Kidney (tissue), 14 donors: ENCODE data around the gene SFT2D3. TPM values are rescaled to one million over a fixed set of nuclear protein-coding genes. Genes with fewer than 3 reads are reported as not detected.
"Not testable (repeated sequence)": the region's sequence is repeated elsewhere in the genome, so short reads cannot be mapped to it uniquely, and the experiment has no call there.

Experiments used
- DNase-seq, 5 donors: peaks; one replicate each; pipeline ENCODE4 v3.0.0-alpha.2; 2013 to 2020
- FAIRE-seq: peaks from 2 replicates; lab custom pipeline; 2012; peaks lifted over from hg19 to GRCh38; lab: Jason Lieb, UNC
- H3K27ac ChIP-seq, 2 donors: one replicate each; pipeline ENCODE4 v1.7.0; 2013; ENCODE audit warnings: low read depth in 2 of 2, low read length in 2 of 2, inconsistent platforms in 1 of 2
- H3K27me3 ChIP-seq: one replicate; pipeline ENCODE4 v1.7.1; 2013; ENCODE audit warnings: low read length, inconsistent platforms; ENCODE audit not compliant: control insufficient read depth, insufficient read depth
- H3K36me3 ChIP-seq, 3 donors: one replicate each; pipeline versions ENCODE4 v1.7.0 to v1.7.1; 2013; ENCODE audit warnings: low read length in 3 of 3, control low read depth in 1 of 3, inconsistent platforms in 1 of 3; ENCODE audit not compliant: insufficient read depth in 3 of 3, control insufficient read depth in 2 of 3
- H3K4me1 ChIP-seq, 3 donors: one replicate each; pipeline versions ENCODE4 v1.7.0 to v1.7.1; 2013; ENCODE audit warnings: low read length in 3 of 3, inconsistent platforms in 1 of 3, low read depth in 1 of 3; ENCODE audit not compliant: control insufficient read depth in 2 of 3, insufficient read depth in 2 of 3
- H3K4me3 ChIP-seq, 3 donors: one replicate each; pipeline versions ENCODE4 v1.7.0 to v1.8.1; 2013; ENCODE audit warnings: low read length in 3 of 3, control low read depth in 1 of 3, inconsistent platforms in 1 of 3
- H3K9ac ChIP-seq, 3 donors: one replicate each; pipeline versions ENCODE4 v1.7.0 to v1.7.1; 2013; ENCODE audit warnings: low read length in 3 of 3, control low read depth in 1 of 3, inconsistent platforms in 1 of 3
- H3K9me3 ChIP-seq, 3 donors: one replicate each; pipeline versions ENCODE4 v1.7.0 to v1.7.1; 2013; ENCODE audit warnings: low read length in 3 of 3, control low read depth in 1 of 3, inconsistent platforms in 1 of 3; ENCODE audit not compliant: control insufficient read depth in 2 of 3, insufficient read depth in 1 of 3
- CTCF ChIP-seq: IDR thresholded peaks from 3 replicates; pipeline ENCODE4 v1.5.1; 2012; ENCODE audit warnings: mild to moderate bottlenecking, moderate library complexity, borderline replicate concordance; ENCODE audit not compliant: insufficient read depth; ENCODE audit errors: extremely low read depth
- intact Hi-C: fragments of 100-400 bp; cut with DNase I; formaldehyde crosslinking; loops from one replicate; pipeline ENCODE4 v1.11.1; 2022
- polyA plus RNA-seq: library from polyadenylated mRNA; stranded (reverse); fragments of 350-450 nt; fragmentation: Illumina TruSeq; extraction: RNeasy Lipid Tissue Mini Kit (QIAGEN cat#74804); gene quantifications from one replicate; pipeline ENCODE4 v1.2.3, GENCODE V29; 2014; ENCODE audit warnings: low read depth, low replicate concordance; ENCODE audit not compliant: insufficient read depth
- total RNA-seq: library from RNA; stranded (reverse); fragmentation: NEBNext Ultra II Directional; extraction: Animal tissue kit (Norgen Biotek cat#: 25700); gene quantifications from one replicate; pipeline ENCODE4 v1.2.1, GENCODE V29; 2021
- donor health status: control.
- donor health status: control.
- donor health status: control.
- donor health status: control.
- donor health status: control.
- donor health status: DM: yes; HTN: yes; CAD: no.
- donor health status: Normal renal cell carcinoma (clear cell type).

SFT2D3 gene
- total and polyA plus RNA-seq, 2 donors from 2014 or later, result 5.1 to 9.3 TPM

GRCh38 chr2:127740665-127741288 lies 39.5 kb downstream of the SFT2D3 start:
- Histone ChIP-seq H3K27ac (no peak overlapping the region), H3K27me3 (no peaks in the 10 kb centered on the region), H3K9ac (no peak overlapping the region), H3K9me3 (no peaks in the 10 kb centered on the region), H3K4me1 (peaks cover 0 to 11% (median 3%) of the 10 kb centered on the region in 3 donors), H3K4me3 (no peak overlapping the region), H3K36me3 (peaks cover 0 to 4% (median 0%) of the 10 kb centered on the region in 3 donors)
- intact Hi-C loops, result no loop called here
- DNase-seq (no peak), FAIRE-seq (no peak)
- no peak for TF ChIP-seq CTCF

- H3K9ac ChIP-seq, result no peak overlapping the region
- FAIRE-seq, result no peak
- no peak overlapping the region for H3K4me3 ChIP-seq
- no peak for DNase-seq
- no peaks in the 10 kb centered on the region for H3K27me3 ChIP-seq
- peaks cover 0 to 4% (median 1%) of the 10 kb centered on the region in 3 donors for H3K4me1 ChIP-seq
- intact Hi-C loops, result no loop called here
- peaks cover 0 to 4% (median 0%) of the 10 kb centered on the region in 3 donors for H3K36me3 ChIP-seq
- H3K27ac ChIP-seq, result no peak overlapping the region
- H3K9me3 ChIP-seq, result no peaks in the 10 kb centered on the region
- no peak for TF ChIP-seq CTCF
Observed at GRCh38 chr2:127743477-127744026, 42.3 kb downstream of the SFT2D3 start.

GRCh38 chr2:127747621-127748020 lies 46.3 kb downstream of the SFT2D3 start:
- H3K36me3 ChIP-seq, result peaks cover 0 to 4% (median 2%) of the 10 kb centered on the region in 3 donors

GRCh38 chr2:127749537-127749936 lies 48.2 kb downstream of the SFT2D3 start:
- H3K4me3 ChIP-seq, H3K27ac ChIP-seq, H3K36me3 ChIP-seq, FAIRE-seq, H3K27me3 ChIP-seq, H3K9me3 ChIP-seq, H3K4me1 ChIP-seq, H3K9ac ChIP-seq, intact Hi-C loops, DNase-seq: not testable (repeated sequence)

More at GRCh38 chr2:127747621-127748020, 46.3 kb downstream of the SFT2D3 start:
- no peak for TF ChIP-seq CTCF
- intact Hi-C loops, result no loop called here
- no peak for FAIRE-seq
- Histone ChIP-seq H3K27ac (no peak overlapping the region), H3K27me3 (no peaks in the 10 kb centered on the region), H3K4me1 (no peaks in the 10 kb centered on the region), H3K4me3 (no peak overlapping the region), H3K9ac (no peak overlapping the region), H3K9me3 (no peaks in the 10 kb centered on the region)
- no peak for DNase-seq
